HEK293T (cell line): ENCODE results near the gene DIAPH3.

Experiments
- CTCF ChIA-PET: fragments of 350-600 bp; formaldehyde crosslinking; extraction: SDS; loops from one replicate; lab custom pipeline; 2021; ENCODE audit warnings: antibody characterized with exemption, inconsistent platforms; lab: Yijun Ruan, JAX
- POLR2A ChIA-PET: fragments of 350-600 bp; formaldehyde crosslinking; extraction: SDS; loops from one replicate; lab custom pipeline; 2020; ENCODE audit warnings: antibody characterized with exemption, inconsistent platforms; lab: Yijun Ruan, JAX
- DNase-seq: peaks from one replicate; pipeline ENCODE4 v3.0.0; 2012; ENCODE audit warnings: mixed read lengths; ENCODE audit errors: extremely low spot score
- ARNT ChIP-seq: fragments of 450-650 bp; IDR thresholded peaks from 2 replicates; pipeline ENCODE4 v1.6.1; 2017; ENCODE audit warnings: mild to moderate bottlenecking
- BHLHE40 ChIP-seq: fragments of 450-650 bp; IDR thresholded peaks from 2 replicates; pipeline ENCODE4 v1.6.1; 2016; ENCODE audit warnings: mild to moderate bottlenecking, moderate library complexity, borderline replicate concordance
- CTBP1 ChIP-seq: fragments of 450-650 bp; IDR thresholded peaks from 2 replicates; pipeline ENCODE4 v1.6.1; 2016; ENCODE audit warnings: borderline replicate concordance
- ELF4 ChIP-seq: fragments of 450-650 bp; IDR thresholded peaks from 2 replicates; pipeline ENCODE4 v1.6.1; 2017; ENCODE audit warnings: antibody characterized with exemption
- FOXA1 ChIP-seq: fragments of 450-650 bp; IDR thresholded peaks from 2 replicates; pipeline ENCODE4 v1.6.1; 2016; ENCODE audit warnings: mild to moderate bottlenecking
- FOXK2 ChIP-seq: fragments of 450-650 bp; IDR thresholded peaks from 2 replicates; pipeline ENCODE4 v1.6.1; 2016; ENCODE audit warnings: mild to moderate bottlenecking
- FOXM1 ChIP-seq: fragments of 450-650 bp; IDR thresholded peaks from 2 replicates; pipeline ENCODE4 v1.6.1; 2017; ENCODE audit warnings: mild to moderate bottlenecking, borderline replicate concordance
- HDGF ChIP-seq: fragments of 450-650 bp; IDR thresholded peaks from 2 replicates; pipeline ENCODE4 v1.6.1; 2017; ENCODE audit warnings: antibody characterized with exemption, borderline replicate concordance
- L3MBTL2 ChIP-seq: fragments of 450-650 bp; conservative IDR thresholded peaks from 2 replicates; pipeline ENCODE4 v1.6.1; 2016; ENCODE audit warnings: mild to moderate bottlenecking
- LEF1 ChIP-seq: fragments of 450-650 bp; IDR thresholded peaks from 2 replicates; pipeline ENCODE4 v1.6.1; 2017; ENCODE audit warnings: mild to moderate bottlenecking, borderline replicate concordance
- NFRKB ChIP-seq: fragments of 450-650 bp; IDR thresholded peaks from 2 replicates; pipeline ENCODE4 v1.6.1; 2016; ENCODE audit warnings: mild to moderate bottlenecking, moderate library complexity
- PKNOX1 ChIP-seq: fragments of 450-650 bp; IDR thresholded peaks from 2 replicates; pipeline ENCODE4 v1.6.1; 2016
- SP1 ChIP-seq: fragments of 450-650 bp; IDR thresholded peaks from 2 replicates; pipeline ENCODE4 v1.6.1; 2017
- SUZ12 ChIP-seq: fragments of 450-650 bp; IDR thresholded peaks from 2 replicates; pipeline ENCODE4 v1.6.1; 2016; ENCODE audit warnings: mild to moderate bottlenecking
- TARDBP ChIP-seq: fragments of 450-650 bp; IDR thresholded peaks from 2 replicates; pipeline ENCODE4 v1.6.1; 2016
- ZNF384 ChIP-seq: fragments of 450-650 bp; IDR thresholded peaks from 2 replicates; pipeline ENCODE4 v1.6.1; 2016

Gene DIAPH3

DNA sequence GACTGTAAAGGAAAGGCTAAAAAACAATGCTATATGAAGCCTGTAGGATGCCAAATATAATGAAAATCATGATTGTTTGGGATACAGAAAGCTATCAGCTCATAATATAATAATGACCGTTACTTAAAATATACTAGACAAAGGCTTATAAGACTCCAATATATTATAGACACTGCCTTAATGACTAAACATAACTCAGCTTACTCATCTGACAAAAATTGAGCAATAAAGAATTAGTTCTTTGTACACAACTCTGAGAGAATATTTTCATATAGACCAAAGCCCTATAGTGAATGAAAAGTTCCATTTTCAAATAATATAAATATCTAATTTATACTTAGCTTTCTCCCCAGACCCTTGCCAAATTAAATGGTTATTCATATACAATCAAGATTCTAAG lies 283.3 kb downstream of the DIAPH3 start:
- TF ChIP-seq L3MBTL2 (no peak), PKNOX1 (no peak), HDGF (no peak), NFRKB (no peak), ELF4 (no peak), FOXA1 (no peak), ZNF384 (no peak), CTBP1 (no peak), ARNT (no peak), FOXM1 (no peak), SUZ12 (no peak)
- ChIA-PET CTCF (no interaction called here), POLR2A (no interaction called here)
- DNase-seq = no peak

DNA sequence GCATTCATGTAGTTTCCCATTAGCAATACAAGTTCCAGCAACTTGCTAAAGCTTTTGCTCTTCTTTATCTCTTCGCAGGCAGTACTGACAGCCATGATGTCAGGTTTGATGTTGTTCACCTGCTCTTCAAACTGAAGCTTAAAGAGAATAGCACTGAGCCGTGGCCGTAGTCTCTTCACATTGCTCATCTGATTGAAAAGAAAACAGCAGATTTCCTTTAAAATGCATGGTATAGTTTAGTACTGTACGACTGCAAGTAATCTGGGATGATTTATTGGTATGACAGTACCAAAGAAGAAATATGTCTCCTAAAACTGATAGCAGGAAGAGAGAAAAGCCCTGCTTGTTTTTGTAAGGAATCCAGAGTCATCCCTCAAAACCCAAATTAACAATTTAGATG lies 284.4 kb downstream of the DIAPH3 start:
- no peak for DNase-seq
- CTCF ChIA-PET = no interaction called here
- POLR2A ChIA-PET = no interaction called here
- TF ChIP-seq LEF1 (no peak), PKNOX1 (peak; percentile 26; the same call in 1 of the 2 replicates)

DNA sequence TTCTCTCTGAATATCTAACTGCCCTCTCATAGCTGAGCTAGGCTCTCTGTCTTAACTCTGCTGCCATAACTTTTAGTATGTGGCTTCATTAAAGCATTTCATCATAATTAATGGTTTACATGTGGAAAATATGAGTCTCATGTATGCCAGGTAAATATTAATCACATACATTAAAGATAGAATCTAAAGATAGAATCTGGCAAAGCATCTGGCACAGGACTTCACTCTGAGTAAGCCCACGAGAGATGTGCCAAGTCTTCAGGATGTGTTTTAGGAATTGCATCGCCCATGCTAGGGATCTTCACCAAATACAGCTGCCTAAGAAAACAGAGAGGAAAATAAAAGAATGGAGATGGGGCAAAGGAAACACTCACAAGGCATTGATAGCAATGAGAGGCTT lies 285.8 kb downstream of the DIAPH3 start:
- CTCF ChIA-PET = no interaction called here

DNA sequence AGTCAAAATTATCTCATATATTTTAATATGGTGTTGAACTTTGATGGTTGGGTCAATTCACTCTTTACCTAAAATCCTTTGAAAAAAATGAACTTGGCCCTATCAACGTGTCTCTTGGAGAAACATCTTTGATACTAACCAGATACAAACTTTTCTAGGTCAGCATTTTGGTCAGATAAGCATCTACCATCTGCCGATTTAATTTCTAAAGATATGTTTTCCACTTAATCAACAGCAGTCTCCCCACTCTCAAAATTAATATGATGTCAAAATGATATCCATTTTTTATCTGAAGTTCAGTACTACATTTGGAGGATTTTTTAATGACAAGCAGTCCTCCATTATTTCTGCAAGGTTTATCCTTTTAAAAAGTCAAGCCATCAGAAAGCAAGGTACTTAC lies 288.8 kb downstream of the DIAPH3 start:
- no peak for DNase-seq
- CTCF ChIA-PET = no interaction called here
- POLR2A ChIA-PET = no interaction called here

More for the DNA sequence above, 285.8 kb downstream of the DIAPH3 start:
- POLR2A ChIA-PET = no interaction called here
- no peak for DNase-seq
- no peak for TF ChIP-seq TARDBP
- TF ChIP-seq SUZ12 = no peak
- TF ChIP-seq FOXK2 = no peak
- TF ChIP-seq FOXM1 = no peak
- TF ChIP-seq SP1 = no peak
- TF ChIP-seq ZNF384 = no peak
- TF ChIP-seq ELF4 = no peak
- no peak for TF ChIP-seq HDGF
- TF ChIP-seq PKNOX1 = no peak
- TF ChIP-seq ARNT = no peak
- no peak for TF ChIP-seq LEF1
- TF ChIP-seq FOXA1 = no peak
- no peak for TF ChIP-seq CTBP1

DNA sequence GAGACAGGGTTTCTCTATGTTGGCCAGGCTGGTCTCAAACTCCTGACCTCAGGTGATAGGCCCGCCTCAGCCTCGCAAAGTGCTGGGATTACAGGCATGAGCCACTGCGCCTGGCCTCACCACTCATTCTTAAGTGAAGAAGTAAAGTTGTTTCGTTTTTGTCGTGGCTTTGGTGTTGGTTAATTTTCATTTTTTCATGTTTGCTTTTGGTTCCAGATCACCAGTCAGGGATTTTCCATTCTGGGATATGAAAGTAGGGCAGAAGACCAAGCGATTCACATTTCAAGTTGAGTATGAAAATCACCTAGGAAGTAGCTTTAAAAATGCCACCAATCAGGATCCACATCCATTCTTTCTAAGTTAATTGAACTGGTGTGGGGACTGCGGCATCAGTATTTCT lies 289.9 kb downstream of the DIAPH3 start:
- DNase-seq = no peak
- POLR2A ChIA-PET = no interaction called here
- TF ChIP-seq CTBP1 = no peak
- TF ChIP-seq BHLHE40 = no peak
- TF ChIP-seq HDGF = no peak
- CTCF ChIA-PET = no interaction called here

More for the DNA sequence above, 288.8 kb downstream of the DIAPH3 start:
- TF ChIP-seq ZNF384 (no peak), BHLHE40 (no peak), SUZ12 (no peak), LEF1 (no peak), ARNT (no peak), TARDBP (no peak), SP1 (no peak), PKNOX1 (no peak), NFRKB (no peak), ELF4 (no peak), FOXK2 (no peak)

DNA sequence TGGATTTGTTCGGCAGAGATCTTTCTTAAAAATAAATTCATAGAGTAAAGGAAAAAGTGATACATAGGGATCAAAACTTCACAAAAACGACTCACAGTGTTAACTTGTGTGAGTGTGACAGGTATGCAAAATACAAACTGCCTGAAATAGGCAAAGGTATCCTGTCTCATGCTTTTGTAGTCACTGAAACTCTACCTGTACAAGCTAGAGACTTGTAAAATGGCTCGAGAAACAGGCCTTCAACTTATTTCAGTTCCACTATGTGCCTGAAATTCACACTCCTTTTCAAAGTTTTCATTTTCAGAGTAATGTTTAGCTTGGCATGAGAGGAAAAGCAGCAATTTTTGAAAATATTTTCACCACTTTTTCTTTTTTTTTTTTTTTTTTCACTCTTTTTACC lies 290.4 kb downstream of the DIAPH3 start:
- TF ChIP-seq ELF4 (no peak), BHLHE40 (no peak), NFRKB (no peak), CTBP1 (no peak), ARNT (no peak), L3MBTL2 (no peak), SP1 (no peak)
- CTCF ChIA-PET = no interaction called here
- POLR2A ChIA-PET = no interaction called here
- no peak for DNase-seq

- ChIA-PET POLR2A (no interaction called here), CTCF (interaction anchor here (0.6 kb wide), 1 partner anchor 192 kb away, joined by 3 read pairs; no protein-coding TSS in a partner anchor)
- TF ChIP-seq ELF4 (no peak), BHLHE40 (no peak), FOXK2 (no peak), L3MBTL2 (no peak), TARDBP (no peak), FOXA1 (no peak), NFRKB (no peak), HDGF (no peak), SUZ12 (no peak), LEF1 (no peak), SP1 (no peak)
- DNase-seq = no peak
Observed at GRCh38 chr13:59867867-59868266, 295.9 kb downstream of the DIAPH3 start.
